ENCODE data around the gene GTF3C2. TPM values are rescaled to one million over a fixed set of nuclear protein-coding genes. Genes with fewer than 3 reads are reported as not detected.
"Not testable (repeated sequence)": the region's sequence is repeated elsewhere in the genome, so short reads cannot be mapped to it uniquely, and the experiment has no call there.

GTF3C2 gene
- total RNA-seq, 1 donor from 2014 or later: 109 TPM

DNA sequence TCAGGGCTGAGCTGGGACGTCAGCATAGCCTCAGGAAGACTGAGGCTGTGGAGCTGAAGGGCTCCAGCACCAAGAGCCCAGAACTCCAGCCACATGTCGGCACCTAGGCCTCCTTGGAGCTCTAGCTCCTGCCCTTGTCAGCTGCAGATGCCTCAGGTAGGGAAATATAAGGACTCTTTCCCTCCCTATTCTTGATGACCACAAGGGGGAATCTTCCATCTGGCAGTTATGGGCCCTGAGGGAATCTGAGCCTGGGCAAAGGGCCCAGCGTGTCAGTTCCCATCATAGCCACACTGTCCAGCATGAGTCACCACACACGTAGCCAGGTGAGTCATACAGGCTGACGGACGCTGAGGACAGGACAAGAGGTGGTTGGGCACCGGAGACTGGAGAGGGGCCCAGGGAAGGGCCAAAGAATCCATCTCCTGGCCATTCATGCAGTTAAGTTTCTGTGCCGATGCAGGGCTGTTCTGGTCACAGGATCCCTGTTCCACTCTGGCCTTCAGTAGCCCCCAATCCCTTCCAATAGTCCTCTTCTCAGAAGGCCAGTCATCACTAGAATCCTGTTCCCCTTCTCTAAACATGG lies 35.5 kb downstream of the GTF3C2 start:
- DNase-seq (ENCODE audit: low spot score): peak; percentile 62

- not testable (repeated sequence) for DNase-seq (ENCODE audit: low spot score)
These were observed 36.7 kb downstream of the GTF3C2 start for GRCh38 chr2:27319839-27320238.

DNA sequence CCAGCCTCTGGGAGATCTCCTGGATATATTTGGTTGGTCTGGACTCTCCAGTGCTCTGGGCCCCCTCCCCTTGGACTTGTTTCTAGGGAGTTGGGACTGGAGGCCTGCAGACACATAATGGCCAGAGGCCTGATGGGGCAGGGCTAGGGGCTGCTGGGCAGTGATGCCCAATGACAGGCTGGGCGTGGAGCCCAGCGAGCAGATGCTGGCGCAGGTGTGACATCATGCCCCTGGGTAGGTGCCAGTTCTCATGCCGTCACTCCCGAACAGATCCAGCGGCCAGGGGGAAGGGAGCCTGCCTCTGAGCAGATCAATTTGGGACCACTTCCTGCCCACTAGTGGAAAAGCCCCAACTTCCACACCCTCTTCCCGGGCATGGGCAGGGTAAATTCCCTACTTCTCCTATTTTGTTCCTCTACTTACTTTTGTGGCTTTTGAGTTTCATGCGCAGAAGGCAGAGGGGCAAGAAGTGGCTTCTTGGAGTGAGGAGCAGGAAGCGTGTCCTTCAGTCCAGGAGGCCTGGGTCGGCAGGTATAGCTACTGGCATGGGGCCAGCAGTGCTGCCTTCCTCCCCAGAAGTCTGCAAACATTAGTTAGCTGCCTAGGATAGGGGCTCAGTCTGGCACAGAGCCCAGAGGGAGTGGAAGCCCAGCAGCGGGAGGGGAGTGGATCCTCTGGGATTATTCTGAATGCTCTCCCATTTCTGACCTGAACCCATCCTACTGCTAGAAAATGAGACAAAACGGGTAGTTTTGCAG lies 39.7 kb downstream of the GTF3C2 start:
- DNase-seq (ENCODE audit: low spot score): no peak

DNA sequence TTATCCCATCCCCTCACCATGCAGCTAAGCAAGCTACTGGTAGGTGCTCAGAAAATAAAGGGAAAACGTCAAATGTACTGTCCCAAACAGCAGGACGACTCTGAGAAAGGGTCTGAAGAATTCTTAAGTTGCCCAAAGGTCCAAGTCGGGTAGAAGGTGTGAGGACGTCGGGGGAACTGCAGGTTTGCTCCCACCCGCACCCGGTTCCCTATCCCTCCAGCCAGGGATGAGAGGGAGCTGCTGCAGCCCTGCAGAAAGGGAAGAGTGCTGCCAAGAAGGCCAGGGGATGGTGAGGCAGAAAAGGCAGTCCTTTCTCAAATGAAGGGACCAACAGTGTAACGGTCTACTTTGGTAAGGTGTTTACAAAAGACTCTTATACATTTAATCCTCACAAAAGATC lies 41.4 kb downstream of the GTF3C2 start:
- DNase-seq (ENCODE audit: low spot score): no peak

GRCh38 chr2:27314709-27315108 lies 41.9 kb downstream of the GTF3C2 start:
- no peak for DNase-seq (ENCODE audit: low spot score)

DNA sequence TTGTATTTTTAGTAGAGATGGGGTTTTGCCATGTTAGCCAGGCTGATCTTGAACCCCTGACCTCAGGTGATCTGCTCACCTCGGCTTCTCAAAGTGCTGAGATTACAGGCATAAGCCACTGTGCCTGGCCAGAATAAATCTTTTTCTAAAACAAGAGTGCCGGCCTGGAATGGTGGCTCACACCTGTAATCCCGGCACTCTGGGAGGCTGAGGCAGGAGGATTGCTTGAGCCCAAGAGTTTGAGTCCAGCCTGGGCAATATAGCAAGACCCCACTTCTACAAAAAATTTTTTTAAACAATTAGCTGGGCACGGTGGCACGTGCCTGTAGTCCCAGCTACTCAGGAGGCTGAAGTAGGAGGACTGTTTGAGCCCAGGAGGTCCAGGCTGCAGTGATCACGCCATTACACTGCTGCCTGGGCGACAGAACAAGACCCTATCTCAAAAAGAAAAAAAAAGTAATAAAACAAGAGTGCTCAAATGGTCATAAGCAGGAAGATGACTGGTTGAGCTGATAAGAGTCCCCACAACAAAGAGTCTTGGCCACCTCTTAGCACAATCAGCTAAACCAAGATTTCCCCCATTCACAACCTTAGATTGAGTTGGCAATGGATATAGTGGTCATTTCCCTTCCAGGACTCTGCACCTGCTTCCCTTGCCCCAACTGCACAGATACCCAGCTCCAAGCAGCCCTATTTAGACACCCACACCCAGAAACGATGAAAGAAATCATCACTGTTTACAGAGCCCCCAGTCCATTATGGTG lies 42.5 kb downstream of the GTF3C2 start:
- no peak for DNase-seq (ENCODE audit: low spot score)

GRCh38 chr2:27312152-27312551 lies 44.4 kb downstream of the GTF3C2 start:
- DNase-seq (ENCODE audit: low spot score): no peak

DNA sequence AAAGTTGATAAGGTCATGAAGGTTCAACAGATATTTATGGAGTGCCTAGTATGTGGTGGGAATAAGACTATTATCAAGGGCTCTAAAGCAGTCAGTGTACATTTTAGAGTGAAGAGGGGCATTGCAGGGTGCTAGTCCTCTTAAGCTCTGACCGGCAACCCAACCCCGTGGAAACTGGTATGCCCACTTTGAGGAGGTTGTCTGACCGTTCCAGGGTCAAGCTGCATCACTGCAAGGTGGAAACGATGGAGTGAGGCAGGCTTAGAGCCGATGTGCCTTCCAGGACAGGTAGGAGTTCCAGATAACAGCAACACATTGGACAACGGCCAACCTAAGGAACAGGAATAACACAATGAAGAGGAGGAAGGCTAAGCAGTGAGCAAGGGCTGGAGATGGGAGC lies 46.9 kb downstream of the GTF3C2 start:
- DNase-seq (ENCODE audit: low spot score): no peak

DNA sequence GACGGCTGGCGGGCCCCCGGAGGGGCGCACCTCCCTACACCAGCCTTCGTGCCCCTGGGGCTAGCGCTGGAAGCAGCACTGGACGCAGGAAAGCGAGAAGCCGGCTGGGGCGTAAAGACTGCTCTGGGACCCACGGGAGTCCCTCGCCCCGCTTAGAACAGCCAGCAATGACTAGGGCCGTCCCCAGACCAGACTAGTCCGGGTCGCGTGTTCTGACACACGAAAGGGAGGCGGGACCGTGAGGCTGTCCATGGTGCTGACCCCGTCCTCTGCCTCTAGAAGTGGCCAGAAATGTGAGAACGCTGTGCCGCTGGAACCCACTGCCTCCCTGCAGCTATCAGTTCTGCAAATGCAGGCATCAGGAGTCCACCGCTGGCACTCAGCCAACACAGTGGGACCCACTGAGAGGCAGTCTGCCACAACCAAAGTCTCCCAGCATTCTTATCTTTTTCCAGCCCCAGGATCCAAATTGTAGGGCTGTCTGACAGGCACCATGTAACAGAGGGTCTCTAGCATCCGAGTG lies 48.1 kb downstream of the GTF3C2 start, which contains the start of gene UCN:
Gene UCN, minus strand, starts transcription at position 87 of the 523 bp plus-strand sequence. CDS start 550 bp downstream, outside the sequence.
- DNase-seq (ENCODE audit: low spot score): no peak

GRCh38 chr2:27307545-27308358 lies 48.8 kb downstream of the GTF3C2 start:
- no peak for DNase-seq (ENCODE audit: low spot score)

GRCh38 chr2:27307287-27307544 lies 49.3 kb downstream of the GTF3C2 start:
- no peak for DNase-seq (ENCODE audit: low spot score)

DNA sequence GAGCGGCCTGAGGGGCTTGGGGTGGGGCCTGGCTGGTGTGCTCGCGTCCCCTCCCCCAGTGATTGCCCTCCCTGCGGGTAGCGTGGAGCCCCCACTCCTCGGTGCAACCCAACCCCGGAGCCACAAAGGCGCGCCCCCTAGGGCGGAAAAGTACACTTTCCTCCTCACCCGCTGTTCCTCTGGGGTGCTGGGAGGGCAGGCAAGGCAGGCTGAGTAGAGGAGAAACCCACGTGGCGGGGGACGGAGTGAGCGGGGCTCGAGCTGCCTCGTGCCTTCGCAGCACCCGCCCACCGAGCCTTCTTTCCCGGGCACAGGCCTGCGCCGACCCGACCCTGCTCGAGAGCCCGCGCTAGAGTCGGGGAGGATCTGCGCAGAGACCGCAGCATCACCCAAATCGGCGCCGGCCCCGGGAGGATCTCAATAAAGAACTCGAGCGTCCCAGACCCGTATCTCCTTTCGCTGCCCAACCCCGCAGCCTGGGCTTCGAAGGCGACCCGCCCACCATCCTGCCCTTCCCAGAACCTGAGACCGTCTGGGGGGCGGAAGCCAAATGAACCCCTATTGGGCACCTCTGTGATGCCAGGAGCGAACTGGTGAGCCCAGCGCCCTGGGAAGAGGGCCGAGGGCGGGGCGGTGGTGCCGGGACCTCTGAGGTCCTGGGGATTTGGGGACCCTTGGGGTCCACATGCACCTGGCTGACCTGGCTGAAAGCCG lies 49.8 kb downstream of the GTF3C2 start:
- DNase-seq (ENCODE audit: low spot score): no peak

DNA sequence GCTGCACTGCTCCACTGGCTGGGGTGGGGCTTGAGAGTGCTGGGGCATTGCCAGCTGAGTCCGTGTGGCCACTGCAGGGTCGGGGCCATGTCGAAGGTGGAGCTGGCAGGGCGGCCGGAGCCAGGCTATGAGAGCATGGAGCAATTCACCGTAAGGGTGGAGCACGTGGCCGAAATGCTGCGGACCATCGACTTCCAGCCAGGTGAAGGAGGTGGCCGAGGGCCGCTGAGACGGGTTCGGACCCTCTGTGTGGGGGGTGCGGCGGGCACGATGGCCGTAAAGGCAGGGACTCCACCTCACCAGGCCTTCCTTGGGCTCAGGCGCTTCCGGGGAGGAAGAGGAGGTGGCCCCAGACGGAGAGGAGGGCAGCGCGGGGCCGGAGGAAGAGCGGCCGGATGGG lies 50.4 kb downstream of the GTF3C2 start:
- DNase-seq (ENCODE audit: low spot score): no peak

DNA sequence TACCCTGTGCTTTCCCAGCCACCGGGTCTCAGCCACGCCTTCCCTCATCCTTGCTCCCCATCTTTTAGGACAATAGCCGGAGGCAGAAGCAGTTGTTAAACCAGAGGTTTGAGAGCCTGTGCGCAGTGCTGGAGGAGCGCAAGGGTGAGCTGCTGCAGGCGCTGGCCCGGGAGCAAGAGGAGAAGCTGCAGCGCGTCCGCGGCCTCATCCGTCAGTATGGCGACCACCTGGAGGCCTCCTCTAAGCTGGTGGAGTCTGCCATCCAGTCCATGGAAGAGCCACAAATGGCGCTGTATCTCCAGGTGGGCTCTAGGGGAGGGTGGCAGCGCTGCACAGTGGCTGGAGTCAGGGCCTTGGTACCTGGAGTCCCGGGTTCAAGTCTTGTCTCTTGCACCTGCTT lies 51.0 kb downstream of the GTF3C2 start:
- DNase-seq (ENCODE audit: low spot score): no peak

GRCh38 chr2:27304488-27305240 lies 51.9 kb downstream of the GTF3C2 start:
- no peak for DNase-seq (ENCODE audit: low spot score)

- no peak for DNase-seq (ENCODE audit: low spot score)
These were observed 53.2 kb downstream of the GTF3C2 start for GRCh38 chr2:27303093-27304025.

- not testable (repeated sequence) for DNase-seq (ENCODE audit: low spot score)
These were observed 56.0 kb downstream of the GTF3C2 start for GRCh38 chr2:27300606-27301005.

DNA sequence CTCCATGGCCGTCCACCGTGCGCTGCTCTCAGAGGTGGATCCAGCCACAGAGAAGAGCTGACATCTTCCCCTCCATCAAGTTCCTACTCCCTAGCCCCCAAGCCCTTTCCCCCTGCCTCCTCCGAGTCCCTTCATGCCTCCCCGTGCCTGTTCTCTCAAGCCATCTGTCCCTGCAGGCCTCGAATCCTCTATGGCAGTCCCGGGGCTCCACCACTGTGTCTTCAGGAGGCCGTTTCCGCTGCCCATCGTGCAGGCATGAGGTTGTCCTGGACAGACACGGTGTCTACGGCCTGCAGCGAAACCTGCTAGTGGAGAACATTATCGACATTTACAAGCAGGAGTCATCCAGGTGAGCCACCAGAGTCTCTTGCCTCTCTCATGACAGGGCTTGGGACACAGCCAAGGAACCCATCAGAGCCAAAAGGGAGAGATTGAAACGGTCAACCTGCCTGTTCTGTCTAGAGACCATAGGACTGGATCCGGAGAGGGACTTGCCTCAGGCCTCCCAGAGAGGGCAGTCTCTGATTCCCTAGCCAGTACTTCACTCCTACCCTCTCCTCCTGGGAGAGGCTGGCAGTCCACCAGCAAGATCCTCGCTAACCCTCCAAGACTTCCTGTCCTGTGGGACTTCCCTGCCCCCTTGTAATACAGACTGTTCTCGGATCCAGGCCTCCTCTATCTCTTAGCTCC lies 58.0 kb downstream of the GTF3C2 start:
- no peak for DNase-seq (ENCODE audit: low spot score)

- no peak for DNase-seq (ENCODE audit: low spot score)
These were observed 59.4 kb downstream of the GTF3C2 start for GRCh38 chr2:27297195-27297594.

Measured in ureter (tissue), 1 donor.